CD4-positive, alpha-beta T cell (primary cell): ENCODE results near the gene TFRC. TPM values are rescaled to one million over a fixed set of nuclear protein-coding genes. Genes with fewer than 3 reads are reported as not detected.
"Not testable (repeated sequence)": the region's sequence is repeated elsewhere in the genome, so short reads cannot be mapped to it uniquely, and the experiment has no call there.

Source experiments
- ATAC-seq: fragments of 200-7000 bp; cut with Tn5 transposase; one replicate; pipeline ENCODE4 v1.10.0; 2022; ENCODE audit warnings: mild to moderate bottlenecking; ENCODE audit not compliant: poor library complexity
- CTCF ChIA-PET: fragments of 350-600 bp; sonication (Branson Sonifier 250); formaldehyde crosslinking; loops from one replicate; lab custom pipeline; 2021; ENCODE audit warnings: antibody characterized with exemption, inconsistent platforms; lab: Charles Lee
- POLR2A ChIA-PET: fragments of 350-600 bp; sonication (Branson Sonifier 250); formaldehyde crosslinking; loops from one replicate; lab custom pipeline; 2021; ENCODE audit warnings: antibody characterized with exemption, inconsistent platforms; lab: Charles Lee
- DNase-seq, 14 experiments: peaks; one replicate each; pipeline ENCODE4 v3.0.0-alpha.2; 2013 to 2020; ENCODE audit warnings: mixed read lengths in 2 of 14
- H3K27ac ChIP-seq, 2 donors: one replicate each; pipeline versions ENCODE4 v1.5.1 to v1.7.0; 2013; ENCODE audit warnings: low read length in 2 of 2, low read depth in 1 of 2, mild to moderate bottlenecking in 1 of 2
- H3K27me3 ChIP-seq, 2 experiments: 1 replicate in 1 of 2; 2 replicates in 1 of 2; pipeline versions ENCODE4 v1.6.1 to v1.7.0; 2013; ENCODE audit warnings: low read length in 2 of 2, control low read depth in 1 of 2, mild to moderate bottlenecking in 1 of 2, moderate library complexity in 1 of 2; ENCODE audit not compliant: insufficient read depth in 2 of 2, control insufficient read depth in 1 of 2
- H3K36me3 ChIP-seq: one replicate; pipeline ENCODE4 v1.6.1; 2013; ENCODE audit warnings: low read length, control low read depth; ENCODE audit not compliant: insufficient read depth
- H3K4me1 ChIP-seq: one replicate; pipeline ENCODE4 v1.6.1; 2013; ENCODE audit warnings: low read length, control low read depth; ENCODE audit not compliant: insufficient read depth
- H3K4me3 ChIP-seq: one replicate; pipeline ENCODE4 v1.5.1; 2013; ENCODE audit warnings: mild to moderate bottlenecking, low read length, moderate library complexity
- H3K9me3 ChIP-seq, 2 experiments: 1 replicate in 1 of 2; 2 replicates in 1 of 2; pipeline versions ENCODE4 v1.6.1 to v1.7.0; 2013; ENCODE audit warnings: low read length in 2 of 2, mild to moderate bottlenecking in 2 of 2, control low read depth in 1 of 2, moderate library complexity in 1 of 2; ENCODE audit not compliant: control insufficient read depth in 1 of 2, insufficient read depth in 1 of 2
- H3K27ac Mint-ChIP-seq: one replicate; pipeline ENCODE4 v1.8.0; 2020; ENCODE audit warnings: mixed read lengths
- H3K27me3 Mint-ChIP-seq: one replicate; pipeline ENCODE4 v1.8.0; 2021; ENCODE audit warnings: mixed read lengths
- H3K36me3 Mint-ChIP-seq: one replicate; pipeline ENCODE4 v1.8.0; 2021; ENCODE audit warnings: low read depth, mixed read lengths
- H3K4me1 Mint-ChIP-seq: one replicate; pipeline ENCODE4 v1.8.0; 2021; ENCODE audit warnings: low read depth, mixed read lengths
- H3K4me3 Mint-ChIP-seq: one replicate; pipeline ENCODE4 v1.8.0; 2020; ENCODE audit warnings: mild to moderate bottlenecking, mixed read lengths
- H3K9me3 Mint-ChIP-seq: one replicate; pipeline ENCODE4 v1.8.0; 2020; ENCODE audit warnings: mixed read lengths
- intact Hi-C, 2 experiments: fragments of 100-400 bp; cut with DNase I in 1 of 2; cut with micrococcal nuclease in 1 of 2; formaldehyde crosslinking; loops; one replicate each; pipeline versions ENCODE4 v1.15.1 to v1.9.0; 2023 to 2025; cut with DNase I, micrococcal nuclease
- total RNA-seq, 174 experiments: library from RNA in 2 of 174; stranded (reverse) in 2 of 174; gene quantifications; one replicate each; pipeline ENCODE4 v1.2.3 and lab custom pipeline; 2021 to 2026
- TF ChIP-seq, protein P1 (sequence below): fragments of 200-600 bp; IDR thresholded peaks from one replicate; pipeline ENCODE4 v1.8.0; 2022; ENCODE audit warnings: antibody characterized with exemption, mild to moderate bottlenecking

The TFRC gene
- total RNA-seq, 2 experiments from 2014 or later, result 154 to 159 TPM

DNA sequence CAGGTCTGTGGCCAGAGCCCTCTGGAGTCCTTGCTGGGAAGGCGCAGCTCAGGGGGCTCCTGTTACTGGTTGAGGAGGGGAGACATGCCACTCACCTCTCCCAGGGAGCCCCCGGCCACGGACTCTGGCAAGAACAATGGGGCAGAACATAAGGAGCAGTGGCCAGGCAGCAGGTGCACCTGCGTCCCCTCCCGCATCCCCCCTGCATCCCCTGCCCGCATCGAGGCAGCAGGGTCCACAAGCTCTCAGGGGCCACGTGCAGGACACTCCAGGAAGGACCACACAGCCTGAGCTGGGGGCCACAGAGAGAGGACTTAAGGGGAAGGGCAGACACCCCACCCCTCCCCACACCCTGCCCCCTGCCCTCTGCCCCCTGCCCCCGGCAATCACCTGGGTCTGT is 73.0 kb downstream of the TFRC start:
- intact Hi-C loops, result no loop called here
- H3K27me3 ChIP-seq, result no peaks in the 10 kb centered on the region
- ATAC-seq (no peak), DNase-seq (no peak)
- peaks cover 10% of the 10 kb centered on the region for H3K9me3 Mint-ChIP-seq
- ChIA-PET CTCF (no interaction called here), POLR2A (no interaction called here)
- no peak overlapping the region for H3K27ac ChIP-seq
- peaks cover 0 to 6% of the 10 kb centered on the region in 2 experiments for H3K9me3 ChIP-seq
- H3K27ac Mint-ChIP-seq, result no peak overlapping the region
- H3K27me3 Mint-ChIP-seq, result peaks cover 12% of the 10 kb centered on the region
- H3K4me3 Mint-ChIP-seq, result no peak overlapping the region
- no peaks in the 10 kb centered on the region for H3K36me3 ChIP-seq
- no peaks in the 10 kb centered on the region for H3K36me3 Mint-ChIP-seq
- no peaks in the 10 kb centered on the region for H3K4me1 Mint-ChIP-seq
- no peaks in the 10 kb centered on the region for H3K4me1 ChIP-seq
- TF ChIP-seq, protein P1, sequence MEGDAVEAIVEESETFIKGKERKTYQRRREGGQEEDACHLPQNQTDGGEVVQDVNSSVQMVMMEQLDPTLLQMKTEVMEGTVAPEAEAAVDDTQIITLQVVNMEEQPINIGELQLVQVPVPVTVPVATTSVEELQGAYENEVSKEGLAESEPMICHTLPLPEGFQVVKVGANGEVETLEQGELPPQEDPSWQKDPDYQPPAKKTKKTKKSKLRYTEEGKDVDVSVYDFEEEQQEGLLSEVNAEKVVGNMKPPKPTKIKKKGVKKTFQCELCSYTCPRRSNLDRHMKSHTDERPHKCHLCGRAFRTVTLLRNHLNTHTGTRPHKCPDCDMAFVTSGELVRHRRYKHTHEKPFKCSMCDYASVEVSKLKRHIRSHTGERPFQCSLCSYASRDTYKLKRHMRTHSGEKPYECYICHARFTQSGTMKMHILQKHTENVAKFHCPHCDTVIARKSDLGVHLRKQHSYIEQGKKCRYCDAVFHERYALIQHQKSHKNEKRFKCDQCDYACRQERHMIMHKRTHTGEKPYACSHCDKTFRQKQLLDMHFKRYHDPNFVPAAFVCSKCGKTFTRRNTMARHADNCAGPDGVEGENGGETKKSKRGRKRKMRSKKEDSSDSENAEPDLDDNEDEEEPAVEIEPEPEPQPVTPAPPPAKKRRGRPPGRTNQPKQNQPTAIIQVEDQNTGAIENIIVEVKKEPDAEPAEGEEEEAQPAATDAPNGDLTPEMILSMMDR, result no peak
- H3K4me3 ChIP-seq, result no peak overlapping the region

DNA sequence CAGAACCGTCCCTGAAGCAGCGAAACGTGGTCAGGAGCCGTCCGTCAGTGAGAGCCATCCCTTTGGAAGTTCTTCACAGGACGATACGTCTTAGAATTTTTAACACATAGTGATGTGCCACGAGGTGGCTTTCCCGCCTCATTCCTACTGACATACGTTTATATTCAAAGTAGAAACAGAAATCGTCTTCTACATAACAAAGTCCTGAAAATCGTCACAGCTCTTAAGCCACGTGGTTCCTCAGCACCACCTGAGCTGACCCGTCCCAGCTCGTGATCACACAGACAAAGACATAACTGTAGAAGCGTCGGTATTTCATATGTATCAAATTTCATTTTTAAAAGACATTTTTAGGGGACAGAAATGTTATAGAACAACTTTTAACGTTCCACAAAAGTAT is 73.5 kb downstream of the TFRC start:
- TF ChIP-seq, protein P1, result no peak
- CTCF ChIA-PET, result no interaction called here
- Histone ChIP-seq H3K27me3 (no peaks in the 10 kb centered on the region), H3K9me3 (peaks cover 0 to 6% of the 10 kb centered on the region in 2 experiments), H3K4me1 (no peaks in the 10 kb centered on the region), H3K4me3 (no peak overlapping the region), H3K36me3 (no peaks in the 10 kb centered on the region), H3K27ac (no peak overlapping the region)
- POLR2A ChIA-PET, result no interaction called here
- Mint-ChIP-seq H3K27me3 (peaks cover 12% of the 10 kb centered on the region), H3K36me3 (no peaks in the 10 kb centered on the region), H3K4me3 (no peak overlapping the region), H3K9me3 (peaks cover 10% of the 10 kb centered on the region), H3K27ac (no peak overlapping the region), H3K4me1 (no peaks in the 10 kb centered on the region)
- ATAC-seq (no peak), DNase-seq (no peak)
- intact Hi-C loops, result no loop called here

DNA sequence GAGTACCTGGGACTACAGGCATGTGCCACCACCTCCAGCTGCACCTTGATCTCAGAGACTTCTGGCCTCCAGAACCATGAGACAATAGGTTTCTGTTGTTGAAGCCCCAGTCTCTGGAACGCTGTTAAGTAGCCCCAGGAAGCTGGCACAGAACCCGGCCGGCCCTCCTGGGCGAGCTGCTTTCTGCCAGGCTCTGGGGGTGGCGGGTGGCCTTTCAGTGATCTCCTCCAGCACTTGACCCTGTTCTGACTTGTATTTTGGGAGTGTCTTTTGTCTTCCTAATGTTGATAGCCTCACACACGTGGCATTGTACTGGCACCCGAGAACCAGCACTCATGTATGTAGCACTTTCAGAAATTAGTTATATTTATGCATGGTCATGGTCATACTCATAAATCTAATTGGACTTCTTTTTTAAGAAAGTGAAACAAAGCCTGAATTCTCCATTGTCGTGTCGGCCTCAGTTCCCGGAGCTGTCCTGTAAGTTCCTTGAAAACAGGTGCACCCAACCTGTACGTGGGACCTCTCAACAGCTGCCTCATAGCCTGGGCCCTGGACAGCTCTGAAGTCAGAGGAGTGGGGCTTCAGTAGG is 74.0 kb downstream of the TFRC start:
- Mint-ChIP-seq H3K9me3 (peaks cover 10% of the 10 kb centered on the region), H3K4me3 (no peak overlapping the region), H3K4me1 (no peaks in the 10 kb centered on the region), H3K27ac (no peak overlapping the region), H3K27me3 (peaks cover 12% of the 10 kb centered on the region), H3K36me3 (no peaks in the 10 kb centered on the region)
- ChIA-PET CTCF (no interaction called here), POLR2A (no interaction called here)
- Histone ChIP-seq H3K9me3 (peaks cover 0 to 6% of the 10 kb centered on the region in 2 experiments), H3K4me1 (no peaks in the 10 kb centered on the region), H3K27ac (no peak overlapping the region), H3K36me3 (no peaks in the 10 kb centered on the region), H3K27me3 (no peaks in the 10 kb centered on the region), H3K4me3 (no peak overlapping the region)
- TF ChIP-seq, protein P1, result no peak
- intact Hi-C loops, result no loop called here
- DNase-seq (no peak), ATAC-seq (no peak)

DNA sequence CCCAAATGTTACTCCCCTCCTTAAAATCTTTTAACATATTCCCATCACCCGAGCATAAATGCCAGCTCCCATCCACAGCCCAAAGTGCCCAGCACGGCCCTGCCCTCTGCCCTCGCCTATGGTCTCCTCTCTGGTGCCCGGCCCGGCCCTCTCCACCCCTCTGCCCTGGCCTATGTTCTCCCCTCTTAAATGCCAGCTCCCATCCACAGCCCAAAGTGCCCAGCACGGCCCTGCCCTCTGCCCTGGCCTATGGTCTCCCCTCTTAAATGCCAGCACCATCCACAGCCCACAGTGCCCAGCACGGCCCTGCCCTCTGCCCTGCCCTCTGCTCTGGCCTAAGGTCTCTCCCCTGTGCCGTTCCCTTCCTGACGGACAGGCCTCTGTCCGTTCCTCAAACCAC is 76.6 kb downstream of the TFRC start:
- ATAC-seq, H3K4me3 ChIP-seq, H3K4me1 Mint-ChIP-seq, intact Hi-C loops, H3K4me3 Mint-ChIP-seq, H3K27me3 ChIP-seq, CTCF ChIA-PET, POLR2A ChIA-PET, H3K9me3 Mint-ChIP-seq, H3K27ac ChIP-seq, H3K36me3 ChIP-seq, H3K9me3 ChIP-seq, H3K27ac Mint-ChIP-seq, H3K4me1 ChIP-seq, H3K36me3 Mint-ChIP-seq, DNase-seq: not testable (repeated sequence)
- H3K27me3 Mint-ChIP-seq, result peaks cover 26% of the 10 kb centered on the region

DNA sequence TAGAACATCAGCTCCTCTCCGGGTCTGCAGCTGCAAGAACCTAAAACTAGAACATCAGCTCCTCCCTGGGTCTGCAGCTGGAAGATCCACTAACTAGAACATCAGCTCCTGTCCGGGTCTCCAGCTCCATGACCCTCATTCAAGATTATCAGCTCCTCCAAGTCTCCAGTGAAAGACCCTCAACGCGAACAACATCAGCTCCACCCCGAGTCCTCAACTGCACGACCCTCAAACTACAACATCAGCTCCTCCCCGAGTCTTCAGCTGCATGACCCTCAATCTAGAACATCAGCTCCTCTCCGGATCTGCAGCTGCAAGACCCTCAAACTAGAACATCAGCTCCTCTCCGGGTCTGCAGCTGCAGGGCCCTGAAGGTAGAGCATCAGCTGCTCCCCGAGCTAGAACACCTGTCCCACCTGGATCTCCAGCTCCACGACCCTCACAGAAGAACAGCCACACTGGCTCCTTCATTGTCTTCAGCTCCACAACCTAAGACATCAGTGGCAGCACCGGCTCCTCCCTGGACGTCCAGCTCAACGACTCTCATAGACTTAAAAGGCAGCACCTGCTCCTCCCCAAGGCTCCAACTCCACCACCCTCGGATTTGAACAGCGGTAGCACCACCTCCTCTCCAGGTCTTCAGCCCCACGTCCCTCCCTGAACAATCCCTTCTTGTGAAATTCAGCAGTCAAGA is 77.4 kb downstream of the TFRC start:
- H3K9me3 Mint-ChIP-seq, H3K4me1 ChIP-seq, H3K27ac Mint-ChIP-seq, H3K27me3 ChIP-seq, H3K4me3 Mint-ChIP-seq, H3K4me3 ChIP-seq, DNase-seq, H3K9me3 ChIP-seq, POLR2A ChIA-PET, intact Hi-C loops, H3K36me3 ChIP-seq, H3K27ac ChIP-seq, H3K4me1 Mint-ChIP-seq, H3K36me3 Mint-ChIP-seq, CTCF ChIA-PET, ATAC-seq: not testable (repeated sequence)
- H3K27me3 Mint-ChIP-seq, result peaks cover 26% of the 10 kb centered on the region
